Small intestine (tissue), 7 donors: ENCODE results near the gene SEMA4D. TPM values are rescaled to one million over a fixed set of nuclear protein-coding genes. Genes with fewer than 3 reads are reported as not detected.

ENCODE experiments used
- DNase-seq, 2 donors: peaks; one replicate each; pipeline versions ENCODE4 v3.0.0 to v3.0.0-alpha.2; 2013
- FAIRE-seq: peaks from 2 replicates; lab custom pipeline; 2012; peaks lifted over from hg19 to GRCh38; lab: Jason Lieb, UNC
- H3K27ac ChIP-seq, 3 donors: one replicate each; pipeline ENCODE4 v1.5.1; 2013; ENCODE audit warnings: low read length in 2 of 3, mild to moderate bottlenecking in 2 of 3, control low read depth in 1 of 3, inconsistent platforms in 1 of 3, low read depth in 1 of 3, moderate library complexity in 1 of 3
- H3K27me3 ChIP-seq, 3 donors: one replicate each; pipeline ENCODE4 v1.6.1; 2013; ENCODE audit warnings: low read length in 3 of 3, inconsistent platforms in 1 of 3; ENCODE audit not compliant: control insufficient read depth in 3 of 3, insufficient read depth in 3 of 3
- H3K36me3 ChIP-seq, 3 donors: one replicate each; pipeline ENCODE4 v1.6.1; 2013; ENCODE audit warnings: low read length in 3 of 3, inconsistent platforms in 1 of 3, low read depth in 1 of 3, mild to moderate bottlenecking in 1 of 3, moderate library complexity in 1 of 3; ENCODE audit not compliant: control insufficient read depth in 3 of 3, insufficient read depth in 2 of 3
- H3K4me1 ChIP-seq, 3 donors: one replicate each; pipeline ENCODE4 v1.6.1; 2013; ENCODE audit warnings: low read length in 2 of 3, inconsistent platforms in 1 of 3, low read depth in 1 of 3, mild to moderate bottlenecking in 1 of 3, moderate library complexity in 1 of 3; ENCODE audit not compliant: control insufficient read depth in 3 of 3, insufficient read depth in 2 of 3
- H3K4me3 ChIP-seq, 3 donors: one replicate each; pipeline ENCODE4 v1.5.1; 2013; ENCODE audit warnings: low read length in 3 of 3, control low read depth in 1 of 3, inconsistent platforms in 1 of 3, low read depth in 1 of 3, mild to moderate bottlenecking in 1 of 3, moderate library complexity in 1 of 3
- H3K9me3 ChIP-seq, 2 donors: one replicate each; pipeline ENCODE4 v1.6.1; 2013; ENCODE audit warnings: low read depth in 1 of 2, low read length in 1 of 2; ENCODE audit not compliant: control insufficient read depth in 2 of 2, insufficient read depth in 1 of 2
- WGBS, 3 donors: extraction: QIAGEN DNeasy Blood & Tissue Kit; methylation state at CpG; one replicate each; pipeline ENCODE4 v1.1.7; 2013; 5-methylcytosine and 5-hydroxymethylcytosine counted together
- polyA plus RNA-seq, 4 donors: library from polyadenylated mRNA; stranded (reverse) in 3 of 4; unstranded in 1 of 4; fragments of 200-250 nt in 3 of 4; fragments of 120-200 nt in 1 of 4; gene quantifications; one replicate each; pipeline versions ENCODE4 v1.2.1 to v1.2.3, GENCODE V29; 2013
- donor health status: healthy with polysubstance abuse.
- donor health status: control.
- donor health status: control.
- donor health status: Bipolar disorder and iron deficiency.
- donor health status: healthy.

The SEMA4D gene
- polyA plus RNA-seq, 4 donors, result 0.67 to 29.7 (median 6.7) TPM

- FAIRE-seq, result no peak
- peaks cover 7 to 49% (median 9%) of the 10 kb centered on the region in 3 donors for H3K36me3 ChIP-seq
- 89 to 95% (median 90%) methylated on average over 9 of the region's 9 CpGs for WGBS, 3 donors
- DNase-seq, result no peak
- no peaks in the 10 kb centered on the region for H3K4me1 ChIP-seq
- H3K27me3 ChIP-seq, result no peaks in the 10 kb centered on the region
- no peaks in the 10 kb centered on the region for H3K9me3 ChIP-seq
- no peak overlapping the region for H3K4me3 ChIP-seq
- no peak overlapping the region for H3K27ac ChIP-seq
Measured at GRCh38 chr9:89363921-89364665, 133.8 kb downstream of the SEMA4D start.

GRCh38 chr9:89363311-89363670 lies 134.6 kb downstream of the SEMA4D start:
- 86 to 94% (median 90%) methylated on average over 6 of the region's 6 CpGs for WGBS, 3 donors
- Histone ChIP-seq H3K9me3 (no peaks in the 10 kb centered on the region), H3K4me3 (no peak overlapping the region), H3K4me1 (no peaks in the 10 kb centered on the region), H3K36me3 (peaks cover 7 to 56% (median 13%) of the 10 kb centered on the region in 3 donors), H3K27me3 (no peaks in the 10 kb centered on the region), H3K27ac (no peak overlapping the region)
- DNase-seq (no peak), FAIRE-seq (no peak)

- Histone ChIP-seq H3K27ac (no peak overlapping the region), H3K36me3 (peaks cover 9 to 61% (median 15%) of the 10 kb centered on the region in 3 donors), H3K9me3 (no peaks in the 10 kb centered on the region), H3K4me1 (no peaks in the 10 kb centered on the region), H3K4me3 (no peak overlapping the region), H3K27me3 (no peaks in the 10 kb centered on the region)
- 80 to 87% (median 82%) methylated on average over 10 of the region's 10 CpGs for WGBS, 3 donors
- DNase-seq (no peak), FAIRE-seq (no peak)
Measured at GRCh38 chr9:89362647-89363310, 135.1 kb downstream of the SEMA4D start.

- Histone ChIP-seq H3K9me3 (no peaks in the 10 kb centered on the region), H3K27me3 (no peaks in the 10 kb centered on the region), H3K36me3 (peaks cover 16 to 66% (median 19%) of the 10 kb centered on the region in 3 donors), H3K4me1 (no peaks in the 10 kb centered on the region), H3K4me3 (no peak overlapping the region), H3K27ac (no peak overlapping the region)
- FAIRE-seq, result no peak
- no peak for DNase-seq
- WGBS, 3 donors, result 90 to 91% (median 91%) methylated on average over 9 of the region's 9 CpGs
Measured at GRCh38 chr9:89361816-89362646, 135.9 kb downstream of the SEMA4D start.

- Histone ChIP-seq H3K36me3 (peaks cover 20 to 74% (median 21%) of the 10 kb centered on the region in 3 donors), H3K9me3 (no peaks in the 10 kb centered on the region), H3K27me3 (no peaks in the 10 kb centered on the region), H3K4me3 (no peak overlapping the region), H3K4me1 (no peaks in the 10 kb centered on the region), H3K27ac (no peak overlapping the region)
- FAIRE-seq (no peak), DNase-seq (no peak)
- WGBS, 3 donors, result 90 to 94% (median 93%) methylated on average over 6 of the region's 6 CpGs
Measured at GRCh38 chr9:89361031-89361430, 136.9 kb downstream of the SEMA4D start.

- Histone ChIP-seq H3K27me3 (no peaks in the 10 kb centered on the region), H3K36me3 (peaks cover 20 to 76% (median 21%) of the 10 kb centered on the region in 3 donors), H3K9me3 (no peaks in the 10 kb centered on the region), H3K4me1 (no peaks in the 10 kb centered on the region), H3K4me3 (no peak overlapping the region), H3K27ac (no peak overlapping the region)
- WGBS, 3 donors, result 73 to 85% (median 81%) methylated on average over 3 of the region's 3 CpGs
- FAIRE-seq, result no peak
- no peak for DNase-seq
Measured at GRCh38 chr9:89360465-89360864, 137.4 kb downstream of the SEMA4D start.

GRCh38 chr9:89359751-89360261 lies 138.1 kb downstream of the SEMA4D start:
- DNase-seq (no peak), FAIRE-seq (no peak)
- no peaks in the 10 kb centered on the region for H3K9me3 ChIP-seq
- no peak overlapping the region for H3K27ac ChIP-seq
- WGBS, 3 donors, result 76 to 91% (median 87%) methylated on average over 8 of the region's 8 CpGs
- no peaks in the 10 kb centered on the region for H3K27me3 ChIP-seq
- H3K4me1 ChIP-seq, result no peaks in the 10 kb centered on the region
- no peak overlapping the region for H3K4me3 ChIP-seq
- peaks cover 22 to 78% (median 24%) of the 10 kb centered on the region in 3 donors for H3K36me3 ChIP-seq

GRCh38 chr9:89358985-89359384 lies 138.9 kb downstream of the SEMA4D start:
- no peak overlapping the region for H3K4me3 ChIP-seq
- peaks cover 25 to 80% (median 31%) of the 10 kb centered on the region in 3 donors for H3K36me3 ChIP-seq
- no peaks in the 10 kb centered on the region for H3K27me3 ChIP-seq
- no peaks in the 10 kb centered on the region for H3K9me3 ChIP-seq
- no peaks in the 10 kb centered on the region for H3K4me1 ChIP-seq
- FAIRE-seq (no peak), DNase-seq (no peak)
- 72 to 78% (median 75%) methylated on average over 4 of the region's 4 CpGs for WGBS, 3 donors
- H3K27ac ChIP-seq, result no peak overlapping the region
